Inflammatory macrophage (primary cell): Measurements from ENCODE around the gene TXNL4A.

Source experiments
- DNase-seq, 2 donors: peaks; one replicate each; pipeline ENCODE4 v3.0.0-alpha.2; 2020 to 2022

The TXNL4A gene

GRCh38 chr18:79947881-79948610 lies 40.3 kb downstream of the TXNL4A start:
- DNase-seq: no peak

GRCh38 chr18:79947054-79947755 lies 41.2 kb downstream of the TXNL4A start:
- DNase-seq: no peak

GRCh38 chr18:79945118-79946042 lies 43.0 kb downstream of the TXNL4A start:
- no peak for DNase-seq

GRCh38 chr18:79944746-79945117 lies 43.6 kb downstream of the TXNL4A start:
- DNase-seq: no peak

- DNase-seq: peak in 1 of 2 donors; percentile 25
Observed at GRCh38 chr18:79944126-79944731, 44.1 kb downstream of the TXNL4A start.

- no peak for DNase-seq
Observed at GRCh38 chr18:79943608-79944125, 44.7 kb downstream of the TXNL4A start.

- no peak for DNase-seq
Observed at GRCh38 chr18:79942786-79943607, 45.4 kb downstream of the TXNL4A start.

- no peak for DNase-seq
Observed at GRCh38 chr18:79942211-79942610, 46.2 kb downstream of the TXNL4A start.

- no peak for DNase-seq
Observed at GRCh38 chr18:79941473-79942119, 46.8 kb downstream of the TXNL4A start.

- no peak for DNase-seq
Observed at GRCh38 chr18:79940814-79941472, 47.4 kb downstream of the TXNL4A start.

GRCh38 chr18:79940126-79940813 lies 48.1 kb downstream of the TXNL4A start:
- DNase-seq: no peak

GRCh38 chr18:79939096-79939495 lies 49.3 kb downstream of the TXNL4A start:
- no peak for DNase-seq

- DNase-seq: no peak
Observed at GRCh38 chr18:79938196-79938595, 50.2 kb downstream of the TXNL4A start.

- no peak for DNase-seq
Observed at GRCh38 chr18:79937103-79937860, 51.1 kb downstream of the TXNL4A start.

GRCh38 chr18:79936641-79937040 lies 51.7 kb downstream of the TXNL4A start:
- DNase-seq: no peak

GRCh38 chr18:79935925-79936324 lies 52.4 kb downstream of the TXNL4A start:
- DNase-seq: no peak

- DNase-seq: no peak
Observed at GRCh38 chr18:79935499-79935898, 52.9 kb downstream of the TXNL4A start.

- no peak for DNase-seq
Observed at GRCh38 chr18:79935098-79935480, 53.3 kb downstream of the TXNL4A start.
